GM18520 (cell line): ENCODE measurements around the gene DIAPH3.

Source experiments
- ATAC-seq: cut with Tn5 transposase; IDR thresholded peaks from one replicate; pipeline ENCODE4 v1.9.1; 2021; ENCODE audit not compliant: unreplicated experiment

The DIAPH3 gene

GRCh38 chr13:59680429-59681024 lies 483.2 kb downstream of the DIAPH3 start:
- ATAC-seq: no peak

DNA sequence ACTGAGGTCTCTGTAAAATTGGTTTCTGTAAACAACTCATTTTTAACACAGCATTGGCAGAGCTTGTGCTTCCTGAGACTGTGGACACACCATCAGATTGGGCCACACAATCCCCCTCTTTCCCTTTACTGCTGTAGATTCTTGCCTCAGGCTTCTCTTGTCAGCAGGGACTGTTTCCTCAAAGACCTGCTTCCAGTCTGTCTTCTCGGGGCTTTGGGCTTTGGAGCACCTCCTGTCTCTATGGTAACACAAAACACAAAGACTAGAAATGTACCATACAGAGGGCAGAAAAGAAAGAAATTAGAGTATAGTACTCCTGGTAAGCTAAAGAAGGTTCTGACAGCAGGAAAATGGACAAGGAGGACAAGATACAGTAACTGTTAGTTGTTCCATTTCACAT lies 484.5 kb downstream of the DIAPH3 start:
- ATAC-seq: no peak

- ATAC-seq: no peak
Measured at GRCh38 chr13:59677966-59678814, 485.5 kb downstream of the DIAPH3 start.

DNA sequence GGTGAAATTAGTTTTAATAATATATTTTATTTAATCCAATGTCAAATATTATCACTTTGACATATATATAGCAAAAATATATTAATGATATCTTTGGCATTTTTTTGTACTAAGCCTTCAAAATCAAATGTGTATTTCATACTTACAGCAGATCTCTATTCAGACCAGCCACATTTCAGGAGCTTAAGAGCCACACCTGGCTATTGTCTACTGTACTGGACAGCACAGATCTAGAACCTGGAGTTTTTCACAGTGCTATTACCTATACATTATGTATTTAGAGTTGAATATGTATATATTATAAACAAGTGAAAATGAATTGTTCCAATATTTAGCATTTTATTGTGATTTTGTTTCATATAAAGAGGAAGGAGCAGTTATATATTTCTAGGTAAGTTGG lies 486.3 kb downstream of the DIAPH3 start:
- ATAC-seq: no peak

GRCh38 chr13:59674616-59675015 lies 489.1 kb downstream of the DIAPH3 start:
- ATAC-seq: no peak

DNA sequence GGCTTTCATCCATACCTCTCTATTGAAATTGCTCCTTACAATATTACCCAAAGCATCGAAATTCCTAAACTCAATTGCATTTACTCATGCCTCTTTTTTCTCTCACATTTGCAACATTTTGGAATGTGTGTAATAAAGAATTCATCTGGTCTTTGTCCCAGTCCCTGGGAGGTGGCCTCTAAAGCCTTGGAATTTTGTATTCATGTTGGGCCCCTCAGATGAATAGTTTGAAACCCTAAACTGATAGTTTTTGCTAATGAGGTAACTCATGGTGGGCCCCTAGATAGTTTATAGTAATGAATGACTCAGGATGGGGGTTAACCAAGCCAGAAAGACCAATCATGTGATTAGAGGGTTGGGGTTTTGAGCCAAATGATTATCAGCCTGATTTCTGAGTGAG lies 490.4 kb downstream of the DIAPH3 start:
- no peak for ATAC-seq

DNA sequence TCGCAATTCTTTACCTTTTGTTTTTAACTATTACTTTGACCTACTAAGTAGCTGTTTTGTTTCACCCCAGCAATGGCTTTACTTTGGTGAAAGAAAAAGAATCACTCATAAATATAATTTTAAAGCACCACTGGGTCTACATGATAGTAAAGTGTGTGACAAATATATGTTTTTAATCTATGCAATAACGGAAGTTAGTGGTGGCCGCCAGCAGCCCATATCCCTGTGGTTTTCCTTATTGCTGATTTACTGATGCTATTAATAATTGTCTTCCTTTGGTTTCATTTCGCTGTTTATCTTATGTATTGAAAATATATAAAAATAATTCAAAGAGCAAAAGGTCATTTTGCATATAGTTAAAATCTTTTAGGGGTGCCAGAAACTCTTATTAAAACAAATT lies 491.3 kb downstream of the DIAPH3 start:
- ATAC-seq: no peak

- no peak for ATAC-seq
Measured at GRCh38 chr13:59671881-59672280, 491.8 kb downstream of the DIAPH3 start.

GRCh38 chr13:59666504-59666903 lies 497.2 kb downstream of the DIAPH3 start:
- no peak for ATAC-seq

- no peak for ATAC-seq
Measured at GRCh38 chr13:59665732-59666131, 498.0 kb downstream of the DIAPH3 start.

DNA sequence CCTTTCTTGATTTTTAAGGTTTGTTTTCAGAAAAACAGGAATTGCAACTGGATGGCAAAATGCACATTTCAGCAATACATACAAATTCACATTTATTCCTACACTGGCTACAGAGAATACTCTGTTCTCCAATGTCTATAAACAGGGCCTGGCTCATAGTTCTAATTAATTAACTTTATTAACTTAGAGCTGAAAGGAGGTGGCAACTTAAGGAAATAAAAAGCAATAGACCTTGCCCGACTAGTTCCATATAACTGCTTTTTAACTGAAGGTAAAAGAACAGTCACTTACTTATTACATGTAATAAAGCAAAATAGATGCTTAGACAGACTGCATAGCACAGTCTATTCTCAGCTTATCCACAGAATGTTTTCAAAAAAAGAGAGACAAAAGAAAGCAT lies 498.5 kb downstream of the DIAPH3 start:
- no peak for ATAC-seq

DNA sequence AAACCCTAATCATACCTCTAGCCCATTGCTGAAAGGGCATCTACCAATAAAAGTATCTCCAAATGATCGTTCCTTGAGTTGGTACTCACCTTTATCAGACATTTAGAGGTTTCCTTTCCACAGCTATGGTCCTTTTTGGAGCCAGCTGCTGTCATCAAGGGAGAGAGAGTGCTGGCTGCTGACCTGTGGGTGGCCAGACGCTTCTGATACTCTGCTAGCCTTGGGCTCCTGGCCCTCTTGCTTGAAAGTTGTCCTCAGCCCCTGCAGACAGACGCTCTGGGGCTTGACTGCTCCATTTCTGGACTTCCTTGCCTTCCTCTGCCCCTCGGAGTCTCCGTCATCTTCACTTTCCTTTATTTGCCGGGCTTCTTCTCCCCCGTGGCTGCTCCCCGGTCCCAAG lies 499.1 kb downstream of the DIAPH3 start:
- ATAC-seq: no peak

DNA sequence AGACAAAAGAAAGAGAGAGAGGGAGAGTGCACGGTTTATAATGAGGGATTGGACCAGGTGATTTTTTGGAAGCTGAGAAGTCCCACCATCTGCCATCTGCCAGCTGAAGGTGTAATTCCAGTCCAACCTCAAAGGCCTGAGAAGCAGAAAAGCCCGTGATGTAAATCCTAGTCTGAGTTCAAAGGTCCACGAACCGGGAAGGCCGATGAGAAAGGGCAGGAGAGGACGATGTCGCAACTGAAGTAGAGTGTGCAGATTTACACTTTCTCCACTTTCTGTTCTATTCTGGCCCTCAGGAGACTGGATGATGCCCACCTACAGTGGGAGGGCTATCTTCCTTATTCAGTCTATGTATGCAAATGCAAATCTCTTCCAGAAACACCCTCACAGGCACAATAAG lies 500.0 kb downstream of the DIAPH3 start:
- no peak for ATAC-seq

DNA sequence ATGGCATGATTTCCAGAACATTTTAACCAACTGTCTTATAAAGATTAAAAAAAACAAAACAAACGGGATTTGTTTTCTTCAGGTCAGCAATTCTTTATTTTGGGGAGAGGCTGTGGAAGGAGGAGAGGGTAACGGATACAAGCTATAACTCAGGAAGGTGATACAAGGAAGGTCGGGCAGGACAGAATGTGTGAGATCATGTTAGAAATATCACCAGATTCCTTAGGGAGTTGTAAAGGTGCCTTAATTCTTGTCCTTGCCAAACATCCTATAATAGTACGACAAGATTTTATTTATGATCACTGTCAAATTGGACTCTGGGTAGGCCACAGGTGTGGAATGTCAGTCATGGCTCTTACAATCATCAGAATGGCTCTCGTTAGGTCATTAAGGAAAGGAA lies 503.1 kb downstream of the DIAPH3 start:
- no peak for ATAC-seq

GRCh38 chr13:59659981-59660380 lies 503.7 kb downstream of the DIAPH3 start:
- ATAC-seq: no peak

DNA sequence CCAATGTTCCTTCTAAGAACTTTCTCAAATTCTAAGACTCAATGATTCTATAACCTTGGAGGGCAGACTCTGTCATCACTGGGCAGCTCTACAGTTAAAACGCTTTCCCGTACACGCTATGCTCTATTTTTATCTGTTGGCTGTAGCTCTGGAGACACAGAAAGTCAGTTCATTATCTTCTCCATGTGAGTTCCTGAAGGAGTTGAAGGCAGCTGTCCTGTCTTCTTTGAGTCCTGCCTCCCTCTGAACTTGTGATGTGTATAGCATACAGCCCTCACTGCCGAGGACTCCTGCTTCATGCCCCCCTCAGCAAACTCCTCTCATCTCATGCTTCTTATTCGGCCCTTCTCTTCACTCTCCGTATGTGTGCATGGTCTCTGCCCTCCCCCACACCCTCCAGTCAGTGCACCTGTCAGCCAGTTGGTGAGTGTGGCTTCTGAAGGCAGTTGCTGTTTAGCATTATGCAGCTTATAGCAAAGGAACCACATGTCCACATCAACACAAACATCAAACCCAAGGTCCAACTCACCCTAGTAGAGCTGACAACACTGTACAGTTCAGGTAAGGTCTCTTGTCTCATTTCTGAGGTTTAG lies 504.9 kb downstream of the DIAPH3 start:
- ATAC-seq: no peak

GRCh38 chr13:59658027-59658737 lies 505.5 kb downstream of the DIAPH3 start:
- no peak for ATAC-seq

- ATAC-seq: no peak
Measured at GRCh38 chr13:59653916-59654315, 509.8 kb downstream of the DIAPH3 start.

- ATAC-seq: no peak
Measured at GRCh38 chr13:59651479-59651878, 512.2 kb downstream of the DIAPH3 start.

GRCh38 chr13:59643906-59644626 lies 519.7 kb downstream of the DIAPH3 start:
- no peak for ATAC-seq

DNA sequence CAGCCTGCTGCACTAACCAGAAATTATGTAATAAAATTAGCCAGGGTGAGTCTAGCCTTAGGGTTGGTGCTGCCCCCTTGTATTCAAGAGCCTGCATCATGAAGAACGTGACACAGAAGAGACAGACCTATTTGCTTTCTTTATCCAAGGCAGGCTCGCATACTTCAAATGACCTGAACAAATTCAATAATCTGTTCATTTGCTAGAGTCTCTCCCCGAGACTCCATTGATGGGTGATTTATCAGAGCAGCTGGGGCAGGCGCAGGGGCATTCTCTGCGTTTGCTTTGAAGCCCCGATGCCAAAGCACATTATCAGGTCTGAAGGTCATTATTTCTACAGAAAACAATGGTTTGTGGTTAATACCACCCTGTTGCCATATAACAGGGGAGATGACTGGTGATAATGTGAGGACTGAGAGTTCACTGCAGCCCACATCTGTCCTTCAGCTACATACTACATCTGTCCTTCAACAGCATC lies 520.3 kb downstream of the DIAPH3 start:
- ATAC-seq: no peak
